Heart right ventricle (tissue), 16 donors: ENCODE data around the gene CLCN1. TPM values are rescaled to one million over a fixed set of nuclear protein-coding genes. Genes with fewer than 3 reads are reported as not detected.

Experiments used
- ATAC-seq, 8 donors: fragments of 200-7000 bp; cut with Tn5 transposase; one replicate each; pipeline ENCODE4 v1.9.1; 2020; ENCODE audit warnings: mild to moderate bottlenecking in 8 of 8, moderate library complexity in 8 of 8, moderate number of reproducible peaks in 1 of 8
- DNase-seq, 2 donors: peaks; one replicate each; pipeline ENCODE4 v3.0.0-alpha.2; 2020
- H3K27ac ChIP-seq, 10 donors: fragments of 200-600 bp; sonication (generic) in 2 of 10; one replicate each; pipeline versions ENCODE4 v1.5.0 to v1.8.0; 2020 to 2022; ENCODE audit warnings: mild to moderate bottlenecking in 3 of 10
- H3K27me3 ChIP-seq, 7 donors: fragments of 200-600 bp; one replicate each; pipeline ENCODE4 v1.8.0; 2021 to 2022; ENCODE audit warnings: mild to moderate bottlenecking in 2 of 7
- H3K36me3 ChIP-seq, 9 donors: fragments of 200-600 bp; sonication (generic) in 1 of 9; one replicate each; pipeline versions ENCODE4 v1.5.0 to v1.8.0; 2020 to 2022; ENCODE audit warnings: mild to moderate bottlenecking in 2 of 9
- H3K4me1 ChIP-seq, 9 donors: fragments of 200-600 bp; sonication (generic) in 1 of 9; one replicate each; pipeline versions ENCODE4 v1.5.0 to v1.8.0; 2020 to 2022; ENCODE audit warnings: mild to moderate bottlenecking in 4 of 9
- H3K4me3 ChIP-seq, 10 donors: fragments of 200-600 bp; sonication (generic) in 2 of 10; one replicate each; pipeline versions ENCODE4 v1.5.0 to v1.8.0; 2020 to 2022; ENCODE audit warnings: mild to moderate bottlenecking in 7 of 10, moderate library complexity in 2 of 10
- H3K9me3 ChIP-seq, 11 donors: fragments of 200-600 bp in 10 of 11; sonication (generic) in 2 of 11; one replicate each; pipeline versions ENCODE4 v1.5.0 to v1.8.0; 2013 to 2022; ENCODE audit warnings: mild to moderate bottlenecking in 2 of 11, control low read depth in 1 of 11, moderate library complexity in 1 of 11
- WGBS, 2 donors: extraction: QIAGEN DNeasy Blood & Tissue Kit; methylation state at CpG; one replicate each; pipeline ENCODE4 v1.1.7; 2013; ENCODE audit warnings: inconsistent platforms in 1 of 2; 5-methylcytosine and 5-hydroxymethylcytosine counted together
- intact Hi-C, 10 donors: fragments of 100-400 bp; cut with DNase I; formaldehyde crosslinking; loops; one replicate each; pipeline versions ENCODE4 v1.11.1 to v1.14.2; 2022
- polyA plus RNA-seq, 2 donors: library from polyadenylated mRNA; stranded (reverse); fragments of 200-250 nt; gene quantifications; one replicate each; pipeline ENCODE4 v1.2.3, GENCODE V29; 2013
- total RNA-seq, 10 donors: library from RNA; stranded (reverse); fragmentation: NEBNext Ultra II Directional in 3 of 10; extraction: Animal tissue kit (Norgen Biotek cat#: 25700) in 3 of 10; gene quantifications; one replicate each; pipeline versions ENCODE4 v1.2.1 to v1.2.4, GENCODE V29; 2021 to 2023
- TF ChIP-seq, protein P1 (sequence below), 9 donors: fragments of 200-600 bp; sonication (generic) in 2 of 9; IDR thresholded peaks; one replicate each; pipeline versions ENCODE4 v1.5.0 to v1.8.0; 2021 to 2022; ENCODE audit warnings: antibody characterized with exemption in 9 of 9, mild to moderate bottlenecking in 5 of 9, moderate library complexity in 1 of 9
- donor health status: Arrhythmogenic right ventricular cardiomyopathy.
- donor health status: ischemic (EF 13 %, LVEDD 7.1; RV severe dilation, severe dysfunction).
- donor health status: healthy with polysubstance abuse.
- donor health status: DM: no; HTN: yes; CAD: no.
- donor health status: DM: no; HTN: no; CAD: no.
- donor health status: ischemic (EF 25% LVEDD 6.9; RV normal size, moderate dysfunction).
- donor health status: ischemic (EF 25% LVEDD 5.7; RV mildly dilated, moderate dysfunction).
- donor health status: healthy.
- donor health status: DM: yes; HTN: yes; CAD: no.
- donor health status: Ischemic cardiomyopathy.
- donor health status: ischemic (EF 35%, LVEDD 5.7; RV mildly dilated, moderate dysfunction).
- donor health status: nonischemic (EF 11% LVEDD 7.7; RV severe dilation, severe dysfunction).
- donor health status: DM: yes; HTN: yes; CAD: no.
- donor health status: PGD.
- donor health status: ischemic (EF 29% LVEDD 5.4; RV normal size, mild dysfunction).
- donor health status: nonischemic (EF 23%, LVEDD 6.1; RV moderate dilation, normal function).

Gene CLCN1
- total and polyA plus RNA-seq, 12 donors: 0.01 TPM; not detected in 11

DNA sequence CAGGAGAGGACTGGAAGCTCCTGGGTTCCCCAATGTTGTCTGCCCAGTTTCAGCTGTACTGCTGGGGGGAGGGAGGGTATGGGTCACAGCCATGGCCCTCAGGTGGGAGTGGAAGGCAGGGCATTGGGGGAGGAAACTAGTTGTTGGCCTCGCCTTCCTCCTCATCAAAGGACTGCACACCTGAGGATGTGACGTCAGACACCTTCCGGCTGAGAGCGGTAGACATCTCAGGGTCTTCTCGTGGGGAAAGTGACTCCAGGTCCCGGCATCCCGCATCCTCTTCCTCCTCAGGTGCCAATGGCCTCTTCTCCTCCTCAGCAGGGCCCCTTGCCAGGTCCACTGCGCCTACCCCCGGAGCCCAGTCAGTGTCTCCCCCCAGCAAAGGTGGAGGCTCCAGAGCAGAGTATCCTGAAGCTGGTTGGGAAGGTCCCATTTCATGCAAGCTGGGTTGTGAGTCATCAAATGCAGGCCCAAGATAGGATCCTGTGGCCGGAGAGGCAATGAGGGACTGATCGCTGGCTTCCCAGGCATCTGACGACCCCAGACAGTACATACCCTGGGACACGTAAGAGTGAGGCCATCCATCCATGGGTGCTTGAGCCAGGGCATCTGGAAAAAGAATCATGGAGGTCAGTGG, 40.6 kb downstream of the CLCN1 start:
- H3K9me3 ChIP-seq: no peaks in the 10 kb centered on the region
- no peaks in the 10 kb centered on the region for H3K36me3 ChIP-seq
- ATAC-seq (no peak), DNase-seq (no peak)
- H3K27ac ChIP-seq: no peak overlapping the region
- WGBS, 2 donors: 91 to 92% methylated on average over 13 of the region's 13 CpGs
- TF ChIP-seq, protein P1, sequence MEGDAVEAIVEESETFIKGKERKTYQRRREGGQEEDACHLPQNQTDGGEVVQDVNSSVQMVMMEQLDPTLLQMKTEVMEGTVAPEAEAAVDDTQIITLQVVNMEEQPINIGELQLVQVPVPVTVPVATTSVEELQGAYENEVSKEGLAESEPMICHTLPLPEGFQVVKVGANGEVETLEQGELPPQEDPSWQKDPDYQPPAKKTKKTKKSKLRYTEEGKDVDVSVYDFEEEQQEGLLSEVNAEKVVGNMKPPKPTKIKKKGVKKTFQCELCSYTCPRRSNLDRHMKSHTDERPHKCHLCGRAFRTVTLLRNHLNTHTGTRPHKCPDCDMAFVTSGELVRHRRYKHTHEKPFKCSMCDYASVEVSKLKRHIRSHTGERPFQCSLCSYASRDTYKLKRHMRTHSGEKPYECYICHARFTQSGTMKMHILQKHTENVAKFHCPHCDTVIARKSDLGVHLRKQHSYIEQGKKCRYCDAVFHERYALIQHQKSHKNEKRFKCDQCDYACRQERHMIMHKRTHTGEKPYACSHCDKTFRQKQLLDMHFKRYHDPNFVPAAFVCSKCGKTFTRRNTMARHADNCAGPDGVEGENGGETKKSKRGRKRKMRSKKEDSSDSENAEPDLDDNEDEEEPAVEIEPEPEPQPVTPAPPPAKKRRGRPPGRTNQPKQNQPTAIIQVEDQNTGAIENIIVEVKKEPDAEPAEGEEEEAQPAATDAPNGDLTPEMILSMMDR (IDR thresholded peaks at IDR 0.05): no peak
- H3K4me1 ChIP-seq: peaks cover 0 to 4% (median 0%) of the 10 kb centered on the region in 9 donors
- no peak overlapping the region for H3K4me3 ChIP-seq
- H3K27me3 ChIP-seq: peaks cover 0 to 41% (median 30%) of the 10 kb centered on the region in 7 donors
- intact Hi-C loops: no loop called here

DNA sequence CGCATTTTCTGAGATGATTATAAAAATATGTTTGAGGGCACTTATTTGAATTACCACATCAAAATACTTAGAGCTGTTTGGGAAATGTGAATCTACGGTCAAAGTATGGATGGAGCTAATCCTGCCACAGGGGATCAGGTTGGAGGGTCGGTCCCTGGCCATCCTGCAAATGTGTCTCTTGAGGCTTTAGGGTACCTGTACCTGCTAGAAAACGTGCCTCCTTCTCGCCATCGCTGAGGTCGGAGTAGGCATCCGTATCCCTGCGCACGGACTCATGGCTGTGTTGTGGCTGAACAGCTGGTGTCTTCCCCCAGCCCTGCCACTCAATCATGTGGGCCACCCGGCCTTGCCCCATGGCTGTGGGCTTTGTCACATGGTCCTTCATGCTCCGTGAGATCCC, 42.7 kb downstream of the CLCN1 start:
- DNase-seq (no peak), ATAC-seq (no peak)
- Histone ChIP-seq H3K9me3 (no peaks in the 10 kb centered on the region), H3K27me3 (peaks cover 6 to 55% (median 46%) of the 10 kb centered on the region in 7 donors), H3K4me1 (peaks cover 0 to 14% (median 8%) of the 10 kb centered on the region in 9 donors), H3K36me3 (no peaks in the 10 kb centered on the region), H3K27ac (no peak overlapping the region), H3K4me3 (no peak overlapping the region)
- WGBS, 2 donors: 88 to 91% methylated on average over 12 of the region's 12 CpGs
- TF ChIP-seq, protein P1 (IDR thresholded peaks at IDR 0.05): no peak
- intact Hi-C loops: no loop called here

DNA sequence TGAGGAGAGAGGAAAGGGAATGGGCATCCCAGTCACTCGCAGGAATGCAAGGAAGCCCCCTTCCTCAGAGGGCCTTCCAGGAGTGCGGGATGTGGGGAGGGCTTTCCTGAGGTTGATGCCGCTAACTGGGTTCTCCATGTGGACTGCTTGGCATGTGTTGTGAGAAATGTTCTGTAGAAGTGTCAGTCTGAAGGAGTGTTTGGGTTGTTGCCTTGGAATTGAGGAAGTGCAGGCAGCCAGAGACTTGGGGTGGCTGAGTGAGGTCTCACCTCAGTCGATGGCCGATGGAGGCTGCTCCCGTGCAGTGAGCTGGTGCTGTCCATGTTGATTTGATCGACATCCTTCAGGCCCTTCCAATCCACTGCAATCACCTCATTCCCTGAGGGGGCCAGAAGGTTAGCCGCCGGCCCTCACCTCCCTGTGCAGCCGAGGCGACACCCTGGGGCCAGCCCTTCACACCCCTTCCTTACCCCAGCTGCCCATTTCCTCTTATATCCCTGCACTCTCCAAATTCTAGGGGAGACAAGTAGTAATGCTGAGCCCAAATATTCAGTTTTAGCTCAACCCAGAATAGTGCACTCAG, 44.0 kb downstream of the CLCN1 start:
- WGBS, 2 donors: 68 to 79% methylated on average over 11 of the region's 11 CpGs
- Histone ChIP-seq H3K27me3 (peaks cover 6 to 58% (median 56%) of the 10 kb centered on the region in 7 donors), H3K27ac (no peak overlapping the region), H3K4me1 (peaks cover 0 to 14% (median 8%) of the 10 kb centered on the region in 9 donors), H3K4me3 (no peak overlapping the region), H3K36me3 (no peaks in the 10 kb centered on the region), H3K9me3 (no peaks in the 10 kb centered on the region)
- DNase-seq: no peak
- ATAC-seq: no peak
- intact Hi-C loops: loop anchor here in 3 of 10 donors (10.0 kb wide), 1 partner anchor 55 kb away; no protein-coding TSS in a partner anchor
- TF ChIP-seq, protein P1 (IDR thresholded peaks at IDR 0.05): no peak

GRCh38 chr7:143360788-143361551, 45.1 kb downstream of the CLCN1 start:
- Histone ChIP-seq H3K4me3 (no peak overlapping the region), H3K27ac (no peak overlapping the region), H3K27me3 (peaks cover 6 to 68% (median 54%) of the 10 kb centered on the region in 7 donors), H3K36me3 (no peaks in the 10 kb centered on the region), H3K4me1 (peaks cover 0 to 14% (median 8%) of the 10 kb centered on the region in 9 donors), H3K9me3 (no peaks in the 10 kb centered on the region)
- ATAC-seq (no peak), DNase-seq (no peak)
- TF ChIP-seq, protein P1 (IDR thresholded peaks at IDR 0.05): no peak
- WGBS, 2 donors: 37 to 39% methylated on average over 19 of the region's 19 CpGs
- intact Hi-C loops: loop anchor here in 3 of 10 donors (10.0 kb wide), 1 partner anchor 54 kb away; no protein-coding TSS in a partner anchor
